HG02852 (cell line): Measurements from ENCODE around the gene TNK1.
"Not testable (repeated sequence)": the region's sequence is repeated elsewhere in the genome, so short reads cannot be mapped to it uniquely, and the experiment has no call there.

Experiments
- ATAC-seq: cut with Tn5 transposase; IDR thresholded peaks from one replicate; pipeline ENCODE4 v1.9.1; 2021; ENCODE audit warnings: mild to moderate bottlenecking, moderate library complexity; ENCODE audit not compliant: unreplicated experiment

TNK1 gene

GRCh38 chr17:7354262-7354843 is 26.5 kb upstream of the TNK1 start:
- ATAC-seq: no peak

GRCh38 chr17:7355053-7355452 is 25.8 kb upstream of the TNK1 start, which contains the start of gene TMEM95:
Gene TMEM95 (plus strand): TSS chr17:7355156. CDS start chr17:7355205, 49 bp downstream.
- ATAC-seq: no peak

GRCh38 chr17:7355573-7355972 is 25.3 kb upstream of the TNK1 start:
- no peak for ATAC-seq

- no peak for ATAC-seq
Measured at GRCh38 chr17:7356072-7356549, 24.8 kb upstream of the TNK1 start.

GRCh38 chr17:7356756-7357155 is 24.1 kb upstream of the TNK1 start:
- no peak for ATAC-seq

GRCh38 chr17:7357381-7357780 is 23.5 kb upstream of the TNK1 start:
- ATAC-seq: no peak

- no peak for ATAC-seq
Measured at GRCh38 chr17:7361906-7362305, 19.0 kb upstream of the TNK1 start.

- no peak for ATAC-seq
Measured at GRCh38 chr17:7363311-7363710, 17.6 kb upstream of the TNK1 start.

- ATAC-seq: not testable (repeated sequence)
Measured at GRCh38 chr17:7365963-7366362, 14.9 kb upstream of the TNK1 start.

- ATAC-seq: no peak
Measured at GRCh38 chr17:7367083-7367482, 13.8 kb upstream of the TNK1 start.

- ATAC-seq: no peak
Measured at GRCh38 chr17:7367918-7368598, 12.8 kb upstream of the TNK1 start.

GRCh38 chr17:7368599-7368994 is 12.3 kb upstream of the TNK1 start:
- not testable (repeated sequence) for ATAC-seq

- no peak for ATAC-seq
Measured at GRCh38 chr17:7369825-7370224, 11.1 kb upstream of the TNK1 start.

- no peak for ATAC-seq
Measured at GRCh38 chr17:7370853-7371252, 10.0 kb upstream of the TNK1 start.

GRCh38 chr17:7374353-7374752 is 6.5 kb upstream of the TNK1 start:
- no peak for ATAC-seq

- ATAC-seq: no peak
Measured at GRCh38 chr17:7379134-7379533, 1.8 kb upstream of the TNK1 start.

GRCh38 chr17:7380321-7380720 is 568 bp upstream of the TNK1 start:
- ATAC-seq: no peak

- ATAC-seq: no peak
Measured at GRCh38 chr17:7382901-7383300, 2.0 kb downstream of the TNK1 start.

- no peak for ATAC-seq
Measured at GRCh38 chr17:7383371-7383741, 2.5 kb downstream of the TNK1 start.

- ATAC-seq: peak; percentile 82
Measured at GRCh38 chr17:7383742-7384488, 3.0 kb downstream of the TNK1 start.

- no peak for ATAC-seq
Measured at GRCh38 chr17:7384489-7385081, 3.7 kb downstream of the TNK1 start.

- no peak for ATAC-seq
Measured at GRCh38 chr17:7388856-7389255, 8.0 kb downstream of the TNK1 start.
